Pancreas (tissue), 10 donors: ENCODE measurements around the gene ATAD3C. TPM values are rescaled to one million over a fixed set of nuclear protein-coding genes. Genes with fewer than 3 reads are reported as not detected.
"Not testable (repeated sequence)": the region's sequence is repeated elsewhere in the genome, so short reads cannot be mapped to it uniquely, and the experiment has no call there.

Source experiments
- ATAC-seq, 4 donors: fragments of 200-7000 bp; cut with Tn5 transposase; one replicate each; pipeline versions ENCODE4 v1.8.0 to v1.9.1; 2020; ENCODE audit warnings: mild to moderate bottlenecking in 4 of 4, moderate library complexity in 4 of 4
- DNase-seq, 6 donors: peaks; one replicate each; pipeline ENCODE4 v3.0.0-alpha.2; 2020
- FAIRE-seq: peaks from 2 replicates; lab custom pipeline; 2012; peaks lifted over from hg19 to GRCh38; lab: Jason Lieb, UNC
- H3K27ac ChIP-seq, 4 donors: fragments of 200-600 bp; sonication (generic); 1 replicate in 3 of 4; 2 replicates in 1 of 4; pipeline versions ENCODE4 v1.5.0 to v1.8.0; 2020
- H3K27me3 ChIP-seq, 4 donors: fragments of 200-600 bp; one replicate each; pipeline ENCODE4 v1.8.0; 2021
- H3K36me3 ChIP-seq, 3 donors: fragments of 200-600 bp; sonication (generic) in 1 of 3; one replicate each; pipeline versions ENCODE4 v1.5.0 to v1.8.0; 2020 to 2021
- H3K4me1 ChIP-seq, 3 donors: fragments of 200-600 bp; one replicate each; pipeline ENCODE4 v1.8.0; 2021
- H3K4me3 ChIP-seq, 4 donors: fragments of 200-600 bp; sonication (generic) in 2 of 4; one replicate each; pipeline versions ENCODE4 v1.5.0 to v1.8.0; 2020 to 2021
- H3K9me3 ChIP-seq, 4 donors: fragments of 200-600 bp; one replicate each; pipeline ENCODE4 v1.8.0; 2021
- WGBS, 2 donors: extraction: QIAGEN DNeasy Blood & Tissue Kit; methylation state at CpG; one replicate each; pipeline ENCODE4 v1.1.7; 2013; 5-methylcytosine and 5-hydroxymethylcytosine counted together
- intact Hi-C, 3 donors: fragments of 100-400 bp; cut with DNase I; formaldehyde crosslinking; loops; one replicate each; pipeline versions ENCODE4 v1.11.1 to v1.14.2; 2022
- polyA plus RNA-seq, 2 donors: library from polyadenylated mRNA; stranded (reverse); fragments of 200-250 nt; gene quantifications; one replicate each; pipeline ENCODE4 v1.2.3, GENCODE V29; 2013
- total RNA-seq, 6 donors: library from RNA; stranded (reverse); fragmentation: NEBNext Ultra II Directional in 4 of 6; extraction: Animal tissue kit (Norgen Biotek cat#: 25700) in 4 of 6; gene quantifications; one replicate each; pipeline versions ENCODE4 v1.2.1 to v1.2.4, GENCODE V29; 2021 to 2023
- TF ChIP-seq, protein P1 (sequence below), 4 donors: fragments of 200-600 bp; sonication (generic) in 3 of 4; IDR thresholded peaks; one replicate each; pipeline versions ENCODE4 v1.5.0 to v1.8.0; 2021; ENCODE audit warnings: antibody characterized with exemption in 4 of 4
- donor health status: healthy with polysubstance abuse.
- donor health status: DM: no; HTN: no; CAD: no; lungs with moderate emphysema.
- donor health status: DM: no; HTN: no; CAD: no.
- donor health status: control.
- donor health status: control.
- donor health status: Bipolar disorder and iron deficiency.
- donor health status: DM: yes; HTN: yes; CAD: no.
- donor health status: DM: no; HTN: no; CAD: no.
- donor health status: DM: no; HTN: no; CAD: no.
- donor health status: DM: yes; HTN: yes; CAD: no.

The ATAD3C gene
- total and polyA plus RNA-seq, 8 donors, result 2.4 to 22.0 (median 7.5) TPM

- WGBS, 2 donors, result 8 to 9% methylated on average over 16 of the region's 16 CpGs
- no peaks in the 10 kb centered on the region for H3K9me3 ChIP-seq
- H3K4me1 ChIP-seq, result peaks cover 0 to 20% (median 0%) of the 10 kb centered on the region in 3 donors
- peak overlapping the region; percentile 26 to 78 (median 71) for H3K27ac ChIP-seq
- TF ChIP-seq, protein P1, sequence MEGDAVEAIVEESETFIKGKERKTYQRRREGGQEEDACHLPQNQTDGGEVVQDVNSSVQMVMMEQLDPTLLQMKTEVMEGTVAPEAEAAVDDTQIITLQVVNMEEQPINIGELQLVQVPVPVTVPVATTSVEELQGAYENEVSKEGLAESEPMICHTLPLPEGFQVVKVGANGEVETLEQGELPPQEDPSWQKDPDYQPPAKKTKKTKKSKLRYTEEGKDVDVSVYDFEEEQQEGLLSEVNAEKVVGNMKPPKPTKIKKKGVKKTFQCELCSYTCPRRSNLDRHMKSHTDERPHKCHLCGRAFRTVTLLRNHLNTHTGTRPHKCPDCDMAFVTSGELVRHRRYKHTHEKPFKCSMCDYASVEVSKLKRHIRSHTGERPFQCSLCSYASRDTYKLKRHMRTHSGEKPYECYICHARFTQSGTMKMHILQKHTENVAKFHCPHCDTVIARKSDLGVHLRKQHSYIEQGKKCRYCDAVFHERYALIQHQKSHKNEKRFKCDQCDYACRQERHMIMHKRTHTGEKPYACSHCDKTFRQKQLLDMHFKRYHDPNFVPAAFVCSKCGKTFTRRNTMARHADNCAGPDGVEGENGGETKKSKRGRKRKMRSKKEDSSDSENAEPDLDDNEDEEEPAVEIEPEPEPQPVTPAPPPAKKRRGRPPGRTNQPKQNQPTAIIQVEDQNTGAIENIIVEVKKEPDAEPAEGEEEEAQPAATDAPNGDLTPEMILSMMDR (IDR thresholded peaks at IDR 0.05), result no peak
- DNase-seq, result peak in 2 of 6 donors; percentile 30 to 35
- H3K27me3 ChIP-seq, result no peaks in the 10 kb centered on the region
- intact Hi-C loops, result no loop called here
- no peaks in the 10 kb centered on the region for H3K36me3 ChIP-seq
- no peak for FAIRE-seq
- peak overlapping the region; percentile 48 to 63 (median 56) for H3K4me3 ChIP-seq
- peak; percentile 29 to 40 (median 36) for ATAC-seq
These were observed 21.3 kb downstream of the ATAD3C start for GRCh38 chr1:1470626-1471388.

- intact Hi-C loops, result no loop called here
- peak within 1 kb of the TSS; percentile 48 to 63 (median 56) for H3K4me3 ChIP-seq
- peak within 1 kb of the TSS; percentile 26 to 78 (median 71) for H3K27ac ChIP-seq
- no peak for FAIRE-seq
- ATAC-seq, result peak; percentile 96 to 98 (median 98)
- WGBS, 2 donors, result 1% methylated on average over 57 to 87 of the region's 87 CpGs
- H3K27me3 ChIP-seq, result no peaks in the 10 kb centered on the region
- DNase-seq, result peak; percentile 84 to 96 (median 94)
- peaks cover 0 to 20% (median 0%) of the 10 kb centered on the region in 3 donors for H3K4me1 ChIP-seq
- H3K9me3 ChIP-seq, result no peaks in the 10 kb centered on the region
- TF ChIP-seq, protein P1 (IDR thresholded peaks at IDR 0.05), result no peak
- no peaks in the 10 kb centered on the region for H3K36me3 ChIP-seq
These were observed 22.0 kb downstream of the ATAD3C start, which contains the start of gene ATAD3B for GRCh38 chr1:1471389-1472052. ATAD3B (plus strand) TSS chr1:1471765; CDS start chr1:1471885, 120 bp downstream.

- H3K9me3 ChIP-seq, H3K36me3 ChIP-seq, intact Hi-C loops, H3K27me3 ChIP-seq, FAIRE-seq: not testable (repeated sequence)
- Histone ChIP-seq H3K4me1 (peaks cover 0 to 20% (median 0%) of the 10 kb centered on the region in 3 donors), H3K27ac (peak overlapping the region in 1 of 4 donors; percentile 66), H3K4me3 (peak overlapping the region; percentile 48 to 63 (median 56))
- DNase-seq (peak in 2 of 6 donors; percentile 31 to 64), ATAC-seq (peak in 1 of 4 donors; percentile 11)
- WGBS, 2 donors, result 1 to 3% methylated on average over 26 to 55 of the region's 65 CpGs
These were observed 22.8 kb downstream of the ATAD3C start for GRCh38 chr1:1472053-1472876.

GRCh38 chr1:1476011-1476410 is 26.5 kb downstream of the ATAD3C start:
- DNase-seq, intact Hi-C loops, FAIRE-seq: not testable (repeated sequence)

GRCh38 chr1:1477206-1477605 is 27.7 kb downstream of the ATAD3C start:
- Histone ChIP-seq H3K4me1 (peaks cover 0 to 13% (median 0%) of the 10 kb centered on the region in 3 donors), H3K9me3 (no peaks in the 10 kb centered on the region), H3K36me3 (peaks cover 0 to 5% (median 0%) of the 10 kb centered on the region in 3 donors), H3K27me3 (no peaks in the 10 kb centered on the region), H3K4me3 (no peak overlapping the region), H3K27ac (no peak overlapping the region)
- ATAC-seq, result no peak
- DNase-seq, result no peak
- TF ChIP-seq, protein P1 (IDR thresholded peaks at IDR 0.05), result no peak
- WGBS, 2 donors, result 95 to 97% methylated on average over 15 to 22 of the region's 22 CpGs
- intact Hi-C loops, result no loop called here
- FAIRE-seq, result no peak

More at GRCh38 chr1:1476011-1476410, 26.5 kb downstream of the ATAD3C start:
- not testable (repeated sequence) for H3K9me3 ChIP-seq, H3K27ac ChIP-seq, H3K4me3 ChIP-seq, H3K27me3 ChIP-seq, H3K36me3 ChIP-seq, ATAC-seq
- 84 to 86% methylated on average over 15 of the region's 17 CpGs for WGBS, 2 donors
- peaks cover 0 to 13% (median 0%) of the 10 kb centered on the region in 3 donors for H3K4me1 ChIP-seq
